ENCODE results near the gene AK1.

Gene AK1

GRCh38 chr9:127865645-127866464 lies 11.6 kb downstream of the AK1 start:
- no peak for DNase-seq

- peak; percentile 33 for DNase-seq
These were observed 14.3 kb downstream of the AK1 start for GRCh38 chr9:127863191-127863621.

GRCh38 chr9:127862075-127863011 lies 15.1 kb downstream of the AK1 start:
- DNase-seq = peak; percentile 80

GRCh38 chr9:127860779-127861178 lies 16.7 kb downstream of the AK1 start:
- DNase-seq = no peak

- no peak for DNase-seq
These were observed 17.2 kb downstream of the AK1 start for GRCh38 chr9:127860260-127860659.

GRCh38 chr9:127858041-127858512 lies 19.4 kb downstream of the AK1 start:
- DNase-seq = no peak

GRCh38 chr9:127857278-127857677 lies 20.2 kb downstream of the AK1 start:
- DNase-seq = no peak

GRCh38 chr9:127856729-127857116 lies 20.8 kb downstream of the AK1 start:
- DNase-seq = no peak

GRCh38 chr9:127856094-127856728 lies 21.3 kb downstream of the AK1 start:
- no peak for DNase-seq

GRCh38 chr9:127855522-127855921 lies 22.0 kb downstream of the AK1 start:
- no peak for DNase-seq

GRCh38 chr9:127854960-127855359 lies 22.5 kb downstream of the AK1 start:
- no peak for DNase-seq

- DNase-seq = no peak
These were observed 23.2 kb downstream of the AK1 start, which contains the start of gene ENG for GRCh38 chr9:127854184-127854806. ENG (minus strand) TSS chr9:127854658; CDS start chr9:127854355, 303 bp downstream.

GRCh38 chr9:127853312-127854183 lies 23.9 kb downstream of the AK1 start:
- no peak for DNase-seq

- no peak for DNase-seq
These were observed 24.6 kb downstream of the AK1 start for GRCh38 chr9:127852829-127853228.

GRCh38 chr9:127850286-127850830 lies 27.1 kb downstream of the AK1 start:
- DNase-seq = no peak

GRCh38 chr9:127848756-127849504 lies 28.5 kb downstream of the AK1 start:
- no peak for DNase-seq

GRCh38 chr9:127847833-127848755 lies 29.4 kb downstream of the AK1 start:
- no peak for DNase-seq

GRCh38 chr9:127847178-127847510 lies 30.3 kb downstream of the AK1 start:
- DNase-seq = no peak

- no peak for DNase-seq
These were observed 30.9 kb downstream of the AK1 start for GRCh38 chr9:127846443-127847177.

All from CD4-positive, alpha-beta T cell treated with Interferon gamma for 1 hour (primary cell).